ENCODE data around the gene ING4. TPM values are rescaled to one million over a fixed set of nuclear protein-coding genes. Genes with fewer than 3 reads are reported as not detected.
A peak's percentile ranks its signal among the peaks of the same experiment; 100 is the strongest.

The ING4 gene
- total and polyA plus RNA-seq, 2 of the 4 experiments (the other 2 are of a cell fraction): 22.0 to 47.5 TPM

DNA sequence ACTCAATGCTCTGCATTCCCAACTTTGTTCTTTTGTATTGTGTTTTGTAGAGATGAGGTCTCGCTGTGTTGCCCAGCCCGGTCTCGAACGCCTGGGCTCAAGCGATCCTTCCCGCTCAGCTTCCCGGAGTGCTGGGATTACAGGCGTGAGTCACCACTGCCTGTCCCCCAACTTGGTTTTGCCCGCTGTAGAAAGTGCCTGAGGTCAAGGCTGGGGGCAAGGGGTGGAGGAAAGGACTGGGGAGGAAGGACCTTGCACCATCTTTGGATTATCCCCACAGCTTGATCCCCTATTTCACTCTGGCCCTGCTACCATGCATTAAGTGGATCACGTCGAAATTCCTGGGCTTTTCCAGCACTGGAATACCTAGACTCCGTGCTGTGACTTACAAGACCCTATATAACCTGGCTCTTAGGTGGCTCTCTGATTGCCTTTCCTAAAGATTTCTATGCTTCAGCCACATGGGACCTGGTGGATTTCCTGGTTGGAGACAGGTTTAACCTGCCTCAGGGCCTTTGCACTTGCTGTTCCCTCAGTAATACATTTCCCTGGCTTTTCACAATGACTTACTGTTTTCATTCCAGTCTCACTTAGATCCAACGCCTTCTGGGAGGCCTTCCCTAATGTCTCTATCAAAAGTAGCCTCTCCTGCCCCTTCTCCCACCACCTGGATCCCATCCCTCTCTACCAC is 38.3 kb upstream of the ING4 start:
- H3K4me1 ChIP-seq (ENCODE audit: control insufficient read depth, insufficient read depth, low read length): peaks cover 4% of the 10 kb centered on the region
- peaks cover 10 to 17% of the 10 kb centered on the region in 2 experiments; a peak in 3 of 4 replicates for H3K79me1 ChIP-seq (ENCODE audit: low read depth in 1 of 2, low read length in 2 of 2)
- peak overlapping the region; percentile 84 for H3K9ac ChIP-seq (ENCODE audit: low read depth, low read length)
- H2BK20ac ChIP-seq (ENCODE audit: low read depth, low read length): no peak overlapping the region
- POLR2A ChIA-PET (ENCODE audit: unreplicated experiment): no interaction called here
- in situ Hi-C loops (cut with MboI; ENCODE audit: low sequenced_read_pairs): no loop called here
- H4K91ac ChIP-seq (ENCODE audit: insufficient read depth, low read depth, low read length): peak overlapping the region; percentile 36
- H3K36me3 ChIP-seq (ENCODE audit: control insufficient read depth, insufficient read depth, low read length): peaks cover 4% of the 10 kb centered on the region
- H3K4me3 ChIP-seq (ENCODE audit: insufficient read depth, low read depth, low read length): peak overlapping the region; percentile 81
- peak overlapping the region; percentile 99 for H3K4me2 ChIP-seq (ENCODE audit: low read depth, low read length)
- TF ChIP-seq, protein P1, sequence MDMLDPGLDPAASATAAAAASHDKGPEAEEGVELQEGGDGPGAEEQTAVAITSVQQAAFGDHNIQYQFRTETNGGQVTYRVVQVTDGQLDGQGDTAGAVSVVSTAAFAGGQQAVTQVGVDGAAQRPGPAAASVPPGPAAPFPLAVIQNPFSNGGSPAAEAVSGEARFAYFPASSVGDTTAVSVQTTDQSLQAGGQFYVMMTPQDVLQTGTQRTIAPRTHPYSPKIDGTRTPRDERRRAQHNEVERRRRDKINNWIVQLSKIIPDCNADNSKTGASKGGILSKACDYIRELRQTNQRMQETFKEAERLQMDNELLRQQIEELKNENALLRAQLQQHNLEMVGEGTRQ (IDR thresholded peaks at IDR 0.05; ENCODE audit: low read depth, low read length): no peak
- no peak for TF ChIP-seq RFX5 (IDR thresholded peaks at IDR 0.05; ENCODE audit: low read depth, low read length)
- peak; percentile 13; the same call in 1 of the 2 replicates for TF ChIP-seq FOS (IDR thresholded peaks at IDR 0.05; ENCODE audit: low read depth, low read length)
- BruUV-seq (replicated peaks): no TSS peak
- peak overlapping the region; percentile 47; the same call in 1 of the 2 replicates for H2BK120ac ChIP-seq (ENCODE audit: low read depth, low read length)
- CTCF ChIA-PET: no interaction called here
- H2BK5ac ChIP-seq (ENCODE audit: low read depth, low read length, poor library complexity, severe bottlenecking): peak overlapping the region; percentile 16
- H4K20me1 ChIP-seq (ENCODE audit: insufficient read depth, low read length): no peaks in the 10 kb centered on the region
- no peaks in the 10 kb centered on the region for H3K9me3 ChIP-seq (ENCODE audit: control insufficient read depth, insufficient read depth, low read length)
- H3K14ac ChIP-seq (replicated peaks; ENCODE audit: low read depth, low read length): peak overlapping the region; percentile 46; the same call in 1 of the 2 replicates
- dilution Hi-C loops (cut with HindIII; ENCODE audit: low sequenced_read_pairs, unreplicated experiment): no loop called here
- intact Hi-C loops (cut with micrococcal nuclease): no loop called here
- no peak overlapping the region; the same call in 1 of the 2 replicates for H3K56ac ChIP-seq (ENCODE audit: extremely low read depth, insufficient read depth, low read length)
- peak overlapping the region; percentile 22 to 91; a peak in 3 of 4 replicates for H4K8ac ChIP-seq (ENCODE audit: low read depth in 2 of 2, low read length in 2 of 2)
- peak overlapping the region; percentile 34 for H3K23ac ChIP-seq (ENCODE audit: low read depth, low read length)
- H2AK5ac ChIP-seq (ENCODE audit: low read depth, low read length): peak overlapping the region; percentile 30; the same call in 1 of the 2 replicates
- H2AFZ ChIP-seq (replicated peaks; ENCODE audit: low read length, poor library complexity): peak overlapping the region; percentile 94
- H3K18ac ChIP-seq (ENCODE audit: low read depth, low read length): peak overlapping the region; percentile 81
- ATAC-seq (ENCODE audit: low read depth): peak; percentile 2
- peaks cover 3% of the 10 kb centered on the region; the same call in 1 of the 2 replicates for H3K27me3 ChIP-seq (ENCODE audit: control insufficient read depth, insufficient read depth, low read length)
- H2BK15ac ChIP-seq (ENCODE audit: low read depth, low read length): no peak overlapping the region
- H2AK9ac ChIP-seq (replicated peaks; ENCODE audit: low read depth, low read length, poor library complexity): peak overlapping the region; percentile 66
- peak overlapping the region; percentile 44 for H3K4ac ChIP-seq (ENCODE audit: low read depth, low read length)
- H4K5ac ChIP-seq (ENCODE audit: low read depth, low read length): peak overlapping the region; percentile 87
- H3K9me1 ChIP-seq (ENCODE audit: insufficient read depth, low read length): no peaks in the 10 kb centered on the region
- WGBS, 2 experiments (ENCODE audit: extremely low coverage in 2 of 2, insufficient read length in 1 of 2): 27% methylated on average over 8 of the region's 13 CpGs; no CpG with 5 or more reads in 1 of the 2 experiments
- peak overlapping the region; percentile 21; the same call in 1 of the 2 replicates for H3K27ac ChIP-seq (ENCODE audit: insufficient read depth, low read length)
- DNase-seq: no peak
